RWPE1 (cell line): ENCODE measurements around the gene C19orf38.
A peak's percentile ranks its signal among the peaks of the same experiment; 100 is the strongest.

Experiments
- CTCF ChIA-PET: fragments of 350-600 bp; sonication (Branson Sonifier 250); formaldehyde crosslinking; extraction: SDS; loops from one replicate; lab custom pipeline; 2021; lab: Yijun Ruan, JAX
- POLR2A ChIA-PET: fragments of 400-600 bp; formaldehyde crosslinking; extraction: SDS; loops from one replicate; lab custom pipeline; 2020; ENCODE audit warnings: antibody characterized with exemption; ENCODE audit not compliant: low non-redundant PET; lab: Yijun Ruan, JAX
- DNase-seq: peaks from one replicate; pipeline ENCODE4 v3.0.0; 2012; ENCODE audit warnings: low spot score
- H3K27ac ChIP-seq: fragments of 450-650 bp; 2 replicates; pipeline ENCODE4 v1.5.1; 2017
- CTCF ChIP-seq: fragments of 450-650 bp; conservative IDR thresholded peaks from 2 replicates; pipeline ENCODE4 v1.5.1; 2017; ENCODE audit warnings: low read depth, mild to moderate bottlenecking

The C19orf38 gene

GRCh38 chr19:10848230-10848856 is at the start of gene C19orf38:
Gene C19orf38 (plus strand): TSS chr19:10848415. CDS start chr19:10848509, 94 bp downstream.
- no peak within 1 kb of the TSS for H3K27ac ChIP-seq
- no peak for DNase-seq
- ChIA-PET CTCF (interaction anchor here (0.5 to 0.6 kb wide), 3 partner anchors 341 to 598 kb away, joined by 3 read pairs; no protein-coding TSS in a partner anchor), POLR2A (no interaction called here)
- TF ChIP-seq CTCF, result no peak

GRCh38 chr19:10800488-10800887 is 47.7 kb upstream of the C19orf38 start:
- no peak for DNase-seq

GRCh38 chr19:10802479-10802878 is 45.7 kb upstream of the C19orf38 start:
- H3K27ac ChIP-seq, result no peak overlapping the region
- TF ChIP-seq CTCF, result no peak
- CTCF ChIA-PET, result no interaction called here
- POLR2A ChIA-PET, result no interaction called here
- DNase-seq, result no peak

More at GRCh38 chr19:10800488-10800887, 47.7 kb upstream of the C19orf38 start:
- ChIA-PET CTCF (no interaction called here), POLR2A (no interaction called here)
- no peak for TF ChIP-seq CTCF
- H3K27ac ChIP-seq, result no peak overlapping the region

GRCh38 chr19:10803252-10803651 is 45.0 kb upstream of the C19orf38 start:
- no peak for TF ChIP-seq CTCF
- CTCF ChIA-PET, result interaction anchor here (0.6 kb wide), 1 partner anchor 94 kb away, joined by 6 read pairs; no protein-coding TSS in a partner anchor
- H3K27ac ChIP-seq, result no peak overlapping the region
- no peak for DNase-seq
- POLR2A ChIA-PET, result no interaction called here

- no peak for TF ChIP-seq CTCF
- POLR2A ChIA-PET, result no interaction called here
- DNase-seq, result no peak
- peak overlapping the region; percentile 3; the same call in 1 of the 2 replicates for H3K27ac ChIP-seq
- CTCF ChIA-PET, result no interaction called here
Observed at GRCh38 chr19:10805065-10805757, 43.0 kb upstream of the C19orf38 start.

GRCh38 chr19:10805758-10806247 is 42.4 kb upstream of the C19orf38 start:
- ChIA-PET CTCF (no interaction called here), POLR2A (interaction anchor here (0.6 kb wide), 1 partner anchor 11 kb away, joined by 3 read pairs; no protein-coding TSS in a partner anchor)
- TF ChIP-seq CTCF, result no peak
- DNase-seq, result no peak
- H3K27ac ChIP-seq, result peak overlapping the region; percentile 3; the same call in 1 of the 2 replicates
